GM21528 (cell line): ENCODE results near the gene PIGT.
A peak's percentile ranks its signal among the peaks of the same experiment; 100 is the strongest.

Source experiments
- ATAC-seq: cut with Tn5 transposase; IDR thresholded peaks from one replicate; pipeline ENCODE4 v1.9.1; 2021; ENCODE audit warnings: mild to moderate bottlenecking, moderate library complexity; ENCODE audit not compliant: unreplicated experiment, low FRiP score

Gene PIGT

DNA sequence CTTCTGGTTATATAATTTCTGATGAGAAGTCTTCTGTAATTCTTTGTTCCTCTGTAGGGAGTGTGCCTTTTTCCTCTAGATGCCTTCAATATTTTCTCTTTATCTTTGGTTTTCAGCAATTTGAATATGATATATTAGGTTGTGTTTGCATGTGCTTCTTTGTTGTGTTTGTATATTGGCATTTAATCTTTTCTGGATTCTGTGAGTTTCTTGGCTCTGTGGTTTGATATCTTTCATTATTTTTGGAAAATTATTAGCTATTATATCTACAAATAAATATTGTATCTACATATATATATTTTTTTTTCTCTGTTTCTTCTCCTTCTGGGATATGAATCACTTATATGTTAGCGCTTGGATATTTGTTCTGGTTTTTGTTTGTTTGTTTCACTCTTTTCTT is 16.9 kb upstream of the PIGT start:
- no peak for ATAC-seq

DNA sequence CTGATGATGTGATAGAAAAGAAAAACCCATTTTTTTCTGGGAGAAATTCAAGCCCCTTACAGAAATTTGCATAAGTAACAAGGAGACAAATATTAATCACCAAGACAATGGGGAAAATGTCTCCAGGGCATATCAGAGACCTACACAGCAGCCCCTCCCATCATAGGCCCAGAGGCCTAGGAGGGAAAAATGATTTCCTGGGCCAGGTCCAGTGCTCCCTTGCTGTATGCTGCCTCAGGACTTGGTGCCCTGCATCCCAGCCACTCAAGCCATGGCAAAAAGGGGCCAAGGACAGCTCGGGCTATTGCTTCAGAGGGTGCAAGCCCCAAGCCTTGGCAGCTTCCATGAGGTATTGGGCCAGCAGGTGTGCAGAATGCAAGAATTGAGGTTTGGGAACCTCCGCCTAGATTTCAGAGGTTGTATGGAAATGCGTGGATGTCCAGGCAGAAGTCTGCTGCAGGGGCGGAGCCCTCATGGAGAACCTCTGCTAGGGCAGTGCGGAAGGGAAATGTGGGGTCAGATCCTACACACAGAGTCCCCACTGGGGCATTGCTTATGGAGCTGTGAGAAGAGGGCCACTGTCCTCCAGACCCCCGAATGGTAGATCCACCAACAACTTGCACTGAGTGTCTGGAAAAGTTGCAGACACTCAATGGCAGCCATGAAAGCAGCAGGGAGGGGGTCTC is 15.5 kb upstream of the PIGT start:
- ATAC-seq = no peak

DNA sequence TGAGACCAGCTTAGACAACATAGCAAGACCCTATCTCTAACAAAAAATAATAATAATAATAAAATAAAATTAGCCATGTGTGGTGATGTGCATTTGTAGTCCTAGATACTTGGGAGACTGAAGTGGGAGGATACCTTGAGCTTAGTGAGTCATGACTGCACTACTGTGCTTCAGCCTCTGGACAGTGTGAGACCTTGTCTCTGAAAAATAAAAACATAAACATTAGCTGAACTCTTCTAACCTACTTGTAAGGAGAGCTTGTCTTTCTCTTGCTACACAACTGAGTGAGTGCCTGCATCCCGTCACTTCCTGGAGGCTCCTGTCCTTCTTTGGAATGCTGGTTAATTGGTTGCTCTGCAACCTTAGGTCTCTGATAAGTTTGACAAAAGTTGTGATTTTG is 13.0 kb upstream of the PIGT start:
- no peak for ATAC-seq

DNA sequence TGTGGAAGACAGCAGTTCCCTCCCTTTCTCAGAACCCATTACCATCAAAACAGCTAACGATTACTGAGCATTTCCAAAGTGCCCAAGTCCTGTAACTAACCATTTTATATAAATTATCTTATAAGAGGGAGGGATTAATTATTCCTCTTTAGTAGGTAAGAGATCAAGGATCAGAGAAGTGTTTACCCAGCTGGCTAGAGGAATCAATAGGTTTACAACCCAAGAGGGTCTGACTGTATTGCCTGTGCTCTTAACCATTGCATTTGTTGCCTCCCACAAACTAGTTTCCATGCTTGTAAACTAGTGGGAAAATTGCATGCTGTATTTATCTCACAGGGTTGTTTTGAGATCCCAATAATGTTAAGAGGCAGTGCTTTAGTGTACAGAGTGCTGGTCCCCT is 11.5 kb upstream of the PIGT start:
- no peak for ATAC-seq

DNA sequence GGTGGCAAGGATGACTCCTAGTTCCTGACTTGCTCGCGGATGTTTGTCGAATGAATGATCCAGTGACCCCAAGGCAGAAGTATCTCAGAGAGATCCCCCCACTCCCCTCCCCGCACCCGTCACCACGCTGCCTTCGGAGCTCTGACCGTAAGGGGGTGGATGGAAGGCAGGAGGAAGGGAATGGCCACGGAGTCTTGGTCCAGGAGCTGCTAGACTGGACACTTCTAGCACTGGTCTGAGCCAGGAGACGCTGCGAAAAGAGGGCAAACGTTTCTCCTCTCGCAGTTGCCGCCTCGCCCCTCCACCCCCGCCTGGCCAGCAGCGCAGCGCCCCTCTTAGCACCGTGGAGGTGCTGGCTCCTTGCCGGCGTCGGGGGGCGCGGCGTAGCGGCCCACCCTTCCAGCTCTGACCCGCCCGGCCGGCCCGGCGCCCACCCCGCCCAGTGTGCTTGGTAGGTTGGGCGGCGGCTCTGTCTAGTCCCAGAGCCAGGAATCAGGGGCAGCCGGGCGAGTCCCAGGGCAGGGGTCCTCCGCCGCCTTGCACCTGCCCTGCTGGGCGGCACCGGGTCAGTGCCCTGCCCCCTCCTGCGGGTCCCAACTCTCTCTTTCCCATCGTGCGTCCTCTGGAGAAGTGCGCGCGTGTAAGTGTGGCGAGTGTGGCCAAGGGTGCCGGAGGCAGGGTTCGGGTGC is 10.2 kb upstream of the PIGT start:
- no peak for ATAC-seq

DNA sequence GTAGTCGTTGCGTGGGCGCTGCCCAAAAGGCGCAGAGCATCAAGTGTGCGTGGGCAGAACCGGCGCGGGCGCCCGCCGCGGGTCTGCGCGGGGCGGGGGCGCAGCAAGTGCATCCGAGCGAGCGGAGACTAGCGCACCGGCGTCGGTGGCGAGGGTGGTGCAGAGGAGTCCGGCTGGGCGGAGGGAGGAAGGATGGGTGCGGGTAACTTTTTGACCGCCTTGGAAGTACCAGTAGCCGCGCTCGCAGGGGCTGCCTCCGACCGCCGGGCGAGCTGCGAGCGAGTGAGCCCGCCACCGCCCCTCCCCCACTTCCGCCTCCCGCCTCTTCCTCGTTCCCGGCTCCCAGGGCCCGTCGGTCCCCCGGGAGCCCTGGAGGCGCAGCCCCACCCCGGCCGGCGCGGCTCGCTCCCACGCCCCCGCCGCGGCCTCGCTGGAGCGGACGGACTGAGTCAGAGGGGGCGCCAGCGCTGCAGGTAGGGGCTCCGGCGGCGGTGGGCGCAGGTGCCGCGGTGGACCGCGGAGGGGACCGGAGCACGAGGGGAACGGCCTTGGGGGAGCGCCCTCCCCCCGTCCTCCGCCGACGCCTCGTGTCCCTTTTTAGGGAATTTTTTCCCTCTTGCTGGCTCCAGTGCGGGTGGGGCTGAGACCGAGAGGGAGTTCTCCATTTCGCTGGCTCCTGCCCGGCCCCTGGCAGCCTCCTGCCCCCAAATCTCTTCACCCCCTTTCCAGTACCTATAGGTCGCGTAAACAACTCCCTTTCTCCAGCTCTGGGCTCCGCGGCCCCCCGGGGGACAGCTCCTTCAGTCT is 9.5 kb upstream of the PIGT start:
- ATAC-seq = no peak

DNA sequence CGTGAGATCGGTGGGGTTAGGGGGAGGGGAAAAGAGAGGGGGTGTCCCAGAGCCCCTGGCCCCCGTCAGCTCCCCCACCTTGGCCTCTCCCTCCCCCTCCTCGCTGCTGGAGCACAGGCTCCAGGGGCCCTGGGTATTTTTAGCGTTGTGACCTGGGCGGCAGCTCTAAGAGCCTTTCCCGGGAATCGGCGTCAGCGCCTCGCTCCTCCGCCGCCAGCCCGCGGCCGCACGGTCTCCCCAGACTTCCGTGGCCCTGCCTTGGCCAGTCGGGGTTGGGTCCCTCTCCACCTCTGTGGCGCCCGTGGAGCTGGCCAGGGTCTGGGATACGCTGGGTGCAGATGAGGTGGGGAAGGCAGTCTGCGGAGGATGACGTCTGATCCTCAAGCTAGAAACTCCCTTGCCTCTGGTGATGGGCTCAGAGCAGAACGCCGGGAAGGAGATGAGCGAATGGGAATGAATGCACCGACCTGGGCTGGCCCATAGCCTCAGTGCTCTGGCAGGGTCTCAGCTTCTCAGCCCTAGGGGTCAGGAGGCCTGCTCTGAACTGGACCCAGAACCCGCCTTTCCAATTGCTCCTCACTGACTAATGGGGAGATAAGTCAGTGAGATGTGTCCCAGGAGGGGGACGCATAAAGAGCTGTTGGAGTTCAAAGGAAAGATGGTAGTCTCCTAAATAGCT is 8.7 kb upstream of the PIGT start:
- ATAC-seq = no peak

DNA sequence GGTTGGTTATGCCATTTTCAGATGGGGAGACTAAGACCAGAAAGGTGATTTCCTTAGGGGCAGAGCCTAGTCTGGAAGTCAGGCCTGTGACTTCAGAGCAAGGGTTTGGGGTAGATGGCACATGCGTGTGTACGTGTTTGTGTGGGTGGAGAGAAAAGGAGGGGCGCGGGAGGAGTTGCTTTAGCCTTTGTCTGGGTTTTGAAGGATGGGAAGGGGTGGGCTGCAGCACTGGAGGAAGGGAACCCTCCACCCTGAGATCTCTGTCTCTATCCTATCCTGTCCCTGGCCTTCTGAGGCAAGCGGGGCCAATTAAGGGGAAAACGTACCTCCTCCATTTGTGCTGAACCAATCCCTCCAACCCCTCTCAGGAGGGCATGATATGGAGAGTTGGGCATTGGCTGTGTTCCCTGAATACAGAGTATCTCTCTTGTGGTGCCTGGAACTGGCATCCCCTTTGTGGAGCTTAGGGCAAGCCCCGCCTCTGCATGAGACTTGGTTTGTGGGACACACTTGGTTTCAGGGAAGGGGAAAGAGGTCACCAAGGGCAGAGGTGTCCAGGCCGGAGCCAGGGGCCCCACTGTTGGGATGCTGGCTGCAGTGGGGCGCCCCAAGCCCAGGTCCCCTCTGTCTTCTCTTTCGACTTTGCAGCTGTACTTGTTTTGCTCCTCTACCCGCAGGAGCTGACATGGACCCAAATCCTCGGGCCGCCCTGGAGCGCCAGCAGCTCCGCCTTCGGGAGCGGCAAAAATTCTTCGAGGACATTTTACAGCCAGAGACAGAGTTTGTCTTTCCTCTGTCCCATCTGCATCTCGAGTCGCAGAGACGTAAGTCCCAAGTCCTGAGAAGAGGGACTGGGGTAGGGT is 7.9 kb upstream of the PIGT start, which contains the start of gene DBNDD2:
Gene DBNDD2, plus strand, starts transcription at position 507 of the 863 bp plus-strand sequence. Its CDS starts 179 bp downstream, at position 686.
- no peak for ATAC-seq

DNA sequence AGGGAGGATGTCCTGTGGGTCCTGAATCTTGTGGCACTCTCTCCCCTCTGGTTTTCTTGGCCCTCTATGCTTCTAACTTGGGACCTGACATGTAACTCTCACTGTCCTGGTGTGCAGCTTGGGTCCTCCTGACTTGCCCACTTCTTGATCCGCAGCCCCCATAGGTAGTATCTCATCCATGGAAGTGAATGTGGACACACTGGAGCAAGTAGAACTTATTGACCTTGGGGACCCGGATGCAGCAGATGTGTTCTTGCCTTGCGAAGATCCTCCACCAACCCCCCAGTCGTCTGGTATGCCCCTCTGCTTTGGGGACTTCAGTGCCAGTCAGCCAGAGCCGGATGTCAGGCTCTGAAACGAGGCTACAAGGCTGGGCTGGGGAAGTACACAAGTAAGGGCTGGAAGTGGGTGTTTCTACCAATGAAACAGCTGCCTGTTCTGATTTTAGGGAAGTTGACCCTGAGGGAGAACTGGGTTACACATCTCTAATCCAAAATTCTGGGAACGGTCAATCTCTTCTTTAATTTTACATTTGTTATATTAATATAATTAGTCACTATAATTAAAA is 7.2 kb upstream of the PIGT start:
- no peak for ATAC-seq

DNA sequence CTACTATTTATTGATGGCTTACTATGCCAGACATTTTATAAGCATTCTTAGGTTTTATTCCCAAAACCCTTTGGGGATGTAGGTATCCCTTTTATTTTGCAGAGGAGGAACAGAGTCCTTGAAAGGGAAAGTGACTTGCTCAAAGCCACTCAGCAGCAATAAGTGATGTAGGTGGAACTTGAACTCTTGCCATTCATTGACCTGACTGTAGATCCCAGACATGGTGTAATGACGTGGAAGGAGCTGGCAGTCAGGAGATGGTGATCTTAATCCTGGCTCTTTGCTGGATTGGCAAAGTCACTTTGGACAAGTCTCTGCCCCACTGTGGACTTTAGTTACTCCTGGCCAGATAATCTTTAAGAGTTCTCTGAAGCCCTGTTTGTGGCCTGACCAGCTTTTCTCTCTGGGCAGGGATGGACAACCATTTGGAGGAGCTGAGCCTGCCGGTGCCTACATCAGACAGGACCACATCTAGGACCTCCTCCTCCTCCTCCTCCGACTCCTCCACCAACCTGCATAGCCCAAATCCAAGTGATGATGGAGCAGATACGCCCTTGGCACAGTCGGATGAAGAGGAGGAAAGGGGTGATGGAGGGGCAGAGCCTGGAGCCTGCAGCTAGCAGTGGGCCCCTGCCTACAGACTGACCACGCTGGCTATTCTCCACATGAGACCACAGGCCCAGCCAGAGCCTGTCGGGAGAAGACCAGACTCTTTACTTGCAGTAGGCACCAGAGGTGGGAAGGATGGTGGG is 6.2 kb upstream of the PIGT start:
- ATAC-seq = no peak

DNA sequence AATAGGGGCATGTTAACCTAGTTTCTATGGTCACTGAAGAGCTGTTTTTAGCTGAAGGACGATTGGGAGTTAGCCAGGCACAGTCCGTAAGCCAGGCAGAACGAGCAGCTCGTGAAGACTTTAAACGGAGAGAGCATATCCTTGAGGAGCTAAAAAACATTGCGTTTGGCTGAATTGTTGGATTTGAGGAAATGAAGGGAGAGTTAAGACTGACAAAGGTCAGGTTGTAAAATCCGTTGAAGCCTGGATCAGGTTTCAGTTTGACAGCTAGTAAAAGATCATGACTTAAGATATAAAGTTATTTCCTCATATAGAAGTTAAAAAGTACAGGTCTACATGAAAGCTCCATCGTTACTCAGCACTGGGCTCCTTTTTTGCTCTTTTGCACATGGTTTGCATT is 5.1 kb upstream of the PIGT start:
- ATAC-seq = no peak

DNA sequence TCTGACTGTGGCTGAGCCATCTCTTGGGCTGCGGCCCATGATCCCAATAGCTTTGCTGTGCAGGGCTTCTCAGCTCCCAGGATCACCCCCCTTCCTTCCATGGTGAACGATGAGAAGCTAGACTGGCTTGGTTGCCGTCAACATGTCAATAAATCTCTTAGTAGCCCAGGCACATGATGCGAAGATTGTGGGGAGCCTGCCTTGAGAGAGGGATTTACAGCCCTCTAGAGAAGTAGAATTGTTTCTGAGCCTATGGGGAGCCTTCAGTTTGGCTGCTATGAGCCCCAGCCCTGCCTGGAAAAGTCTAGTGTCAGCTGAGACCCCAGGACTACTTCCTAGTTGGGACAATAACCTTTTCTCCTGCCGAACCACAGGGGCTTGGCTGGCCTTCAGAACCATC is 3.3 kb upstream of the PIGT start:
- no peak for ATAC-seq

DNA sequence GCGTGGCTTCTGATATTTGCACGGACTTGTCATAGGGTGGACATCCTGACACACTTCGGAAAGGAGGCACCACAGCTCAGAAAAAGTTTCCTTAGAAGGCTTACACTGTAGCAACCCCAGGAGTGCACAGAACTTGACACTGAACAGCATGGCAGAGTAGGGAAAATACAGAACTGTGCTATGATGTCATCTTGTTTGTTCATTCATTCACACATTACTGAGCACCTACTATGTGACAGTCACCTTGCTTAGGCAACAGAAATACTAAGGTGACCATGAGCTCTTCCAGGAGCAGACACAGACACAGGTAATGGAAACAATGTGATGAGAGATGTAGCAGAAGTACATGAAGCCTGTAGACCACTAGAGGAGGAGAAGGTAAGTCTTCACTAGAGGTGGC is 2.5 kb upstream of the PIGT start:
- ATAC-seq = no peak

DNA sequence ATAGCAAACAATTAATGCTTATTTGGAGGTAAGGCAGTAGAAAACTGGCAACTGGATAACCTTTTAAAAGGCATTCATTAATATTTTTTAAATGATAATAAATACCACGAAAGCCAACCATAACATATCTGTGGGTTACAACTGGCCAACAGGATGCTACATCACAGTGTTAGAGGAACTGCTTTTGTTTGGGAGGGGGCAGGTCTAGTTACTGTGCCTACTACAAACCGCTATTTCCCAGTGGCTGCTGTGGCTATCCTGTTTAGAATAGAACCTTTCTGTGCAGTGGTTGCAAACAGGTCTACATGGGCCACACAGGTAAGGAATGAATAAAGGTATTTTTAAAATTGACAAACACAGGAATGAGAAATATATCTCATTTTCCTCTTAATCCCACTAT is 976 bp downstream of the PIGT start:
- no peak for ATAC-seq

DNA sequence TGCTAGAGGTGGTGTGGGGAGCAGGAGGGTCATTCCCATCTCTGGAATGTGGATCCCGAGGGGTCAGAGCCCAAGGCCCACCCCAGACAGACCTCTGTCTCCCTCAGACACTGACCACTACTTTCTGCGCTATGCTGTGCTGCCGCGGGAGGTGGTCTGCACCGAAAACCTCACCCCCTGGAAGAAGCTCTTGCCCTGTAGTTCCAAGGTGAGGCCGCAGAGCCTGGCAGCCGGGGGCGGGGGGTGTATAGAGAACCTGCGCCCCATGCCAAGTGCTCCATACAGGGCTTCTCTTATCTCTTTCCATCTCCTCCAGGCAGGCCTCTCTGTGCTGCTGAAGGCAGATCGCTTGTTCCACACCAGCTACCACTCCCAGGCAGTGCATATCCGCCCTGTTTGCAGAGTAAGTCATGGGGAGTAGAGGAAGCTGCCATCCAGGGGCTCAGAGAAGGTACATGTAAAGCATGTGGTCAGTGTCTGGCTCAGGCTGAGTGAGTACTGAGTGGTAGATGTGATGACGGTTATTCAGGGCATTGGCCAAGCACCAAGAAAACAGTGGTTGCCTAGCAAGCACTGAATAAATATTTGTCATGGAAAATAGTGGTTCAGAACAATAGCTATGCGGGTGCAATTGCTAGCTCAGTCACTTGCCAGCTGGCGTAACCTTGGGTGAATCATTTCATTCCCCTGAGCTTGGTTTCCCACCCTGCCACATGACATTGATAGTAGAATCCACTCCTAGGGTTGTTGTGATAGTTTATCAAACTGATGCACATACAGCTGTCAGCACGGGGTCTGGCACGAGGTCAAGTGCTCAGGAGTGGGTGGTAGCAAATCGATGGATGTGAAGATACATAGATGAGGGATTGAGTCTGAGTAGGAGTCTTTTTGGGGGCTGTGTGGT is 3.5 kb downstream of the PIGT start:
- ATAC-seq = peak; percentile 66

DNA sequence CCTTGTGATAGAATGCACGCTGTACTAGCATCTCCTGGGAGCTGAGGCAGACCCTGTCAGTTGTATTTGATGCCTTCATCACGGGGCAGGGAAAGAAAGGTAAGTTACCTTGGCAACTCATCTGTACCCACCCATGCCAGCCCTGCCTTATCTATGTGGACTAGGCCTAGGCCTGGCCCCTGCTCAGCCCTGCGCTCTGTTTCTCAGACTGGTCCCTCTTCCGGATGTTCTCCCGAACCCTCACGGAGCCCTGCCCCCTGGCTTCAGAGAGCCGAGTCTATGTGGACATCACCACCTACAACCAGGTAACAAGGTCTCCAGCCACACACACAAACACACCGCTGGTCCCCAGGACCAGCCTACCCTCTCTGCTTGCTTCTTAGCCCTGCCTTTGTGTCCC is 4.2 kb downstream of the PIGT start:
- no peak for ATAC-seq

DNA sequence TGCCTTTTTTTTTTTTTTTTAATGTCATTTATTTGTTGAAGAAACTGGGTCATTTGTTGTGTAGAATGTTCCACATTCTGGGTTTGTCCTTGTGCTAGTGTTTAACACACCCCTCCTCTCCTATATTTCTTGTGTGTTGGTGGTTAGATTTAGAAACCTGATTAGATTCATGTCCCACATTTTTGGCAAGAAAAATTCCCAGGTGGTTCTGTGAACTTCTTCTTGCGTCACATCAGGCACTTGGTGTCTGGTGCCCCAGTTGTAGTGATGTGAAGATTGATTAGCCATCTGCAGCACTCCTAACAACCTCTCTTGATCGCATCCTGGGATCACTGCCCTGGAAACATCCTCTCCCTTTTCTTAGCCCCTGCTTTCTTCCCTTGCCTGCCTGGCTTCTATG is 7.8 kb downstream of the PIGT start:
- ATAC-seq = no peak

DNA sequence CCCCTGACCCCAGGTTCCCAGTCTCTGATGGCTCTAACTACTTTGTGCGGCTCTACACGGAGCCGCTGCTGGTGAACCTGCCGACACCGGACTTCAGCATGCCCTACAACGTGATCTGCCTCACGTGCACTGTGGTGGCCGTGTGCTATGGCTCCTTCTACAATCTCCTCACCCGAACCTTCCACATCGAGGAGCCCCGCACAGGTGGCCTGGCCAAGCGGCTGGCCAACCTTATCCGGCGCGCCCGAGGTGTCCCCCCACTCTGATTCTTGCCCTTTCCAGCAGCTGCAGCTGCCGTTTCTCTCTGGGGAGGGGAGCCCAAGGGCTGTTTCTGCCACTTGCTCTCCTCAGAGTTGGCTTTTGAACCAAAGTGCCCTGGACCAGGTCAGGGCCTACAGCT is 9.6 kb downstream of the PIGT start:
- ATAC-seq = no peak
